Measurements from ENCODE around the gene ARHGEF40. TPM values are rescaled to one million over a fixed set of nuclear protein-coding genes. Genes with fewer than 3 reads are reported as not detected.
A peak's percentile ranks its signal among the peaks of the same experiment; 100 is the strongest.

Gene ARHGEF40
- total and polyA plus RNA-seq, 2 experiments from 2014 or later, result 22.4 to 56.6 TPM

DNA sequence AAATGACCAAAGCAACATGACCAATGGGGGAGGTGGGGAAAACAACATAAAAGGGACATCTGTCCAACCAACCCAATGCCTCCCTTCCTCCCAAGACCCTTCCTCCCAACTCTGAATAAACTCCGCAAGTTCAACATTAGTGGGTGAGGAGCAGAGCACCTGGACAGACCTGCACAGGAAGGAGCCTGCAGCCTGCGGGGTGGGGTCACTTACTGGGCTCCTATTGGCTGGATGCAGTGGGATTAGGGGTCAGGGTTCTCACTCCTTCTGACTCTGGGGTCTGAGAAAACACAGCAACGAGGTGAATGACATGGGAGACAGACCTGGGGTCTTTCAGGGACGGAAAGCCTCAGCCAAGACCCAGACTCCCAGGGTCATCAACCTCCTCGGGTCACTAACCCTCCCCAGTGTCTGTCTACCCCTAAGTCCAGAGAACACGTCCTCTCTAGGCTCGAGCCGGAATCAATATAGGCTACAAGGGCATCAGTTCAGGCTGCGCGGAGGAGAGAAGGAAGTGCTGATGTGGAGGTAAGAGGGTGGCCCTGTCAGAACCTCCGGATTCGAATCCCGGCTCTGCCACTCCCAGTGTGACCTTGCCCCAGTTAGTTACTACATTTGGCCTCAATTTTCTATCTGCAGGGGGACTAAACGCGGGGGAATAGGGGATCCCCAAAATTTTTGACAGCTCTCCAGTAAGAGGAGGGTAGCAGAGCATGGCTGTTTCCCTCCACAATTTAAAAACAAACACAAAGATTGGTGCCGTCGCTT is 46.1 kb upstream of the ARHGEF40 start:
- WGBS, 2 experiments (ENCODE audit: low coverage in 1 of 2, low lambda C conversion rate in 2 of 2, missing lambda C conversion rate in 2 of 2), result 45 to 53% methylated on average over 15 to 17 of the region's 17 CpGs
- in situ Hi-C loops (cut with MboI), result no loop called here
- Histone ChIP-seq H3K9me3 (ENCODE audit: low read depth) (no peaks in the 10 kb centered on the region), H3K27ac (no peak overlapping the region), H3K9me2 (ENCODE audit: insufficient read depth) (no peaks in the 10 kb centered on the region), H3K79me2 (ENCODE audit: insufficient read depth) (no peaks in the 10 kb centered on the region), H4K20me1 (ENCODE audit: insufficient read depth) (no peaks in the 10 kb centered on the region), H3K9ac (no peak overlapping the region), H3K27me3 (replicated peaks; ENCODE audit: insufficient read depth) (peaks cover 32% of the 10 kb centered on the region), H3F3A (ENCODE audit: insufficient read depth) (no peaks in the 10 kb centered on the region), H2AFZ (0 out of 2 replicates have a peak overlapping the region, but pooled peaks have one; percentile 18), H3K4me2 (ENCODE audit: unreplicated experiment) (peak overlapping the region; percentile 68), H3K4me1 (ENCODE audit: insufficient read depth) (no peaks in the 10 kb centered on the region), H3K36me3 (ENCODE audit: low read depth) (no peaks in the 10 kb centered on the region), H3K4me3 (peak overlapping the region; percentile 51; the same call in 1 of the 2 replicates)
- DNase-seq, result no peak
- TF ChIP-seq EZH2phosphoT487 (IDR thresholded peaks at IDR 0.05; ENCODE audit: insufficient read depth, low read depth) (no peak), EZH2 (IDR thresholded peaks at IDR 0.05; ENCODE audit: insufficient read depth, poor library complexity, severe bottlenecking) (peak; percentile 81)

DNA sequence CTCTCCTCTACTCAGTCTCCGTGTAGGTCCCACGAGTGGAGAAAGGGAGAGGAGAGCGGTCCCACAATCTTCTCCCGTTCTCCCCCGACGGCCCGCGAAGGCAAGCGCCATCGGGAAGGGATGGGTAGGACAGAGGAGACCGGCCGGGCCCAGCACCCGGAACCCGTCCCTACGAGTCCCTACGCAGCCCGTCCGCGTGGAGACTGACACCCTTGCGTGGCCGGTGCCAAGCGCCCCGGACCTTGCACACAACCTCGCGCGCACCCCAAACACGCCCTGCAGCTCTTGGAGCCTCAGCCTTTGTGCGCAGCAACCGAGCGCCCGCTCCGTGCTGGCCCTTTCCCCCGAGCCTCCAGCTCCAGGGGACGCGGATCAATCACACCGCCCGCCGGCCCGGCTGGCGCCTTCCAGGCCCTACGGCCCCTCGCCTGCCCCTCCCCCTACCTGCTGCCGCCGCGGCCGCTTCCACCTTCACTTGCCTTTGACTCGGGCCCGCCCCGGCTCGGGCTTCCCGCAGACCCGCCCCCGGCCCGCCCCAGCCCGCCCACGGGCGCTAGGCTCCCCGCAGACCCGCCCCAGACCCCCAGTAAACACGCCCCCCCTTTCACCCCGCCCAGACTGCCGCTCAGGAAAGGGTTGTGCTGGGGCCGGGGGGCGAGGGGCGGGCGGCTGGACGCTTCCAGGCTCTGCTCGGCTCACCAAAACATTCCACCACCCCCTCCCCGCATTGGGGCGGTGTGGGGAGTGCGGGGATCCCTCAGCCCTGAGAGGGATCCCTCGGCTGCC is 45.3 kb upstream of the ARHGEF40 start, which contains the start of gene NDRG2:
Gene NDRG2 (minus strand): TSS at position 477 of the 786 bp plus-strand sequence. CDS start 1,746 bp downstream, outside the sequence.
- in situ Hi-C loops (cut with MboI), result no loop called here
- no peaks in the 10 kb centered on the region for H3F3A ChIP-seq (ENCODE audit: insufficient read depth)
- H3K4me3 ChIP-seq, result peak within 1 kb of the TSS; percentile 51
- TF ChIP-seq EZH2 (IDR thresholded peaks at IDR 0.05; ENCODE audit: insufficient read depth, poor library complexity, severe bottlenecking), result peak; percentile 37
- TF ChIP-seq EZH2phosphoT487 (IDR thresholded peaks at IDR 0.05; ENCODE audit: insufficient read depth, low read depth), result no peak
- peak within 1 kb of the TSS; percentile 68 for H3K4me2 ChIP-seq (ENCODE audit: unreplicated experiment)
- no peak within 1 kb of the TSS for H3K27ac ChIP-seq
- WGBS, 2 experiments (ENCODE audit: low coverage in 1 of 2, low lambda C conversion rate in 2 of 2, missing lambda C conversion rate in 2 of 2), result 3% methylated on average over 19 to 64 of the region's 72 CpGs
- no peaks in the 10 kb centered on the region for H3K4me1 ChIP-seq (ENCODE audit: insufficient read depth)
- no peak within 1 kb of the TSS for H3K9ac ChIP-seq
- DNase-seq, result peak; percentile 37
- H3K9me3 ChIP-seq (ENCODE audit: low read depth), result no peaks in the 10 kb centered on the region
- H3K79me2 ChIP-seq (ENCODE audit: insufficient read depth), result no peaks in the 10 kb centered on the region
- no peaks in the 10 kb centered on the region for H3K36me3 ChIP-seq (ENCODE audit: low read depth)
- H4K20me1 ChIP-seq (ENCODE audit: insufficient read depth), result no peaks in the 10 kb centered on the region
- H3K27me3 ChIP-seq (replicated peaks; ENCODE audit: insufficient read depth), result peaks cover 32% of the 10 kb centered on the region
- no peaks in the 10 kb centered on the region for H3K9me2 ChIP-seq (ENCODE audit: insufficient read depth)
- 0 out of 2 replicates have a peak within 1 kb of the TSS, but pooled peaks have one; percentile 18 for H2AFZ ChIP-seq

DNA sequence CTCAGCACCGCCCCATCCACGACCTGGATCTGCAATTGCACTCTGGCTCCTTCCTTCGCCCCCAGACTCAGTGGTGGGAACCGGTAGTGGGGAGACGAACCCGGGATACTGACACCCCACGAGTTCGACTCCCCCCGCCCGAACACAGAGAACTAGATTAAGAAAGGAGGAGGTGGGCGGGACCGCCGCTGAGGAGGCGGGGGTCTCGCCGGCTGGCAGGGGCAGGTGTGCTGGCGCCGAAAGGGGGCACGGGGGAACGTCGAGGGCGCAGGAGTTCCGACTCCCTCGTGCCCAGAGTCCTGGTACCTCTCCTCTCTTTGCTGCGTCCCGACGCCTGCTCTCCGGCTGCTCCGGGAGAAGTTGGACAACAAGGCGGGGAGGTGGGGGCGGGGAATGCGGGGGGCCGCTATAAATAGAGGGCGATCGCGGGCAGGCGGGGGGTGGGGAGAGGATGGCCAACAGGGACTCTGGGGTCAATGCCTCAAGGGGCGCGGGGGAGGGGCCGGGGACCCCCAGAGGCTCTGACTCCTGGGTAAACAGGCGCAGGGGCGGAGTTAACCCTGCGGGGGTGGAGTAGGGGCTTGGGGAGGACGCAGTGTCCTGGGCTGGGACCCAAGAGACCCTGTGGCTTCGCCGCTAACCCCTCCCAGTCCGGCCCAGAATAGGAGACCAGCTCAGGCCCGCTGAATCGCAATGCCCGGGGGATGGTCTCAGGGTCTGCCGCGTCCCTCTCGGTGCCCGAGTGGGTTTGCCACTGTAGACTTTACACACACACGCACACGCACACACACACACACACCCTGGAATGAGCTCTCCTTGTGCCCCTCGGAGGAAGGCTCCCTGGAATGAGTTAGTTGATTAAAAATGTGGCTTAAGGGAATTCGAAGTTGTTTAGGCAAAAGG is 44.5 kb upstream of the ARHGEF40 start:
- no peak overlapping the region for H3K27ac ChIP-seq
- in situ Hi-C loops (cut with MboI), result no loop called here
- no peak for DNase-seq
- H3K9ac ChIP-seq, result no peak overlapping the region
- no peaks in the 10 kb centered on the region for H3K79me2 ChIP-seq (ENCODE audit: insufficient read depth)
- no peaks in the 10 kb centered on the region for H4K20me1 ChIP-seq (ENCODE audit: insufficient read depth)
- no peaks in the 10 kb centered on the region for H3K4me1 ChIP-seq (ENCODE audit: insufficient read depth)
- H3K36me3 ChIP-seq (ENCODE audit: low read depth), result no peaks in the 10 kb centered on the region
- H3K9me3 ChIP-seq (ENCODE audit: low read depth), result no peaks in the 10 kb centered on the region
- WGBS, 2 experiments (ENCODE audit: low coverage in 1 of 2, low lambda C conversion rate in 2 of 2, missing lambda C conversion rate in 2 of 2), result 8 to 12% methylated on average over 28 to 58 of the region's 58 CpGs
- H3K4me3 ChIP-seq, result peak overlapping the region; percentile 51
- H3K27me3 ChIP-seq (replicated peaks; ENCODE audit: insufficient read depth), result peaks cover 32% of the 10 kb centered on the region
- peak; percentile 33 for TF ChIP-seq EZH2 (IDR thresholded peaks at IDR 0.05; ENCODE audit: insufficient read depth, poor library complexity, severe bottlenecking)
- TF ChIP-seq EZH2phosphoT487 (IDR thresholded peaks at IDR 0.05; ENCODE audit: insufficient read depth, low read depth), result no peak
- no peaks in the 10 kb centered on the region for H3K9me2 ChIP-seq (ENCODE audit: insufficient read depth)
- peak overlapping the region; percentile 68 for H3K4me2 ChIP-seq (ENCODE audit: unreplicated experiment)
- H3F3A ChIP-seq (ENCODE audit: insufficient read depth), result no peaks in the 10 kb centered on the region
- H2AFZ ChIP-seq, result no peak overlapping the region

All from GM23248 (cell line).